T-cell (primary cell): ENCODE results near the gene AXIN2. TPM values are rescaled to one million over a fixed set of nuclear protein-coding genes. Genes with fewer than 3 reads are reported as not detected.

Source experiments
- ATAC-seq, 4 experiments: fragments of 200-7000 bp in 3 of 4; fragments of 150-1000 bp in 1 of 4; cut with Tn5 transposase; replicated peaks in 1 of 4; 1 replicate in 3 of 4; 2 replicates in 1 of 4; pipeline ENCODE4 v1.10.0; 2021; ENCODE audit warnings: moderate library complexity in 3 of 4, mild to moderate bottlenecking in 2 of 4, moderate number of reproducible peaks in 1 of 4
- CTCF ChIA-PET, 2 donors: fragments of 300-600 bp; sonication (Branson Sonifier 250); formaldehyde crosslinking; loops; one replicate each; lab custom pipeline; 2022; ENCODE audit warnings: antibody characterized with exemption in 2 of 2; lab: Charles Lee
- POLR2A ChIA-PET, 2 donors: fragments of 300-600 bp; sonication (Branson Sonifier 250); formaldehyde crosslinking; loops; one replicate each; lab custom pipeline; 2022; ENCODE audit warnings: antibody characterized with exemption in 2 of 2; lab: Charles Lee
- DNase-seq, 35 experiments: peaks; one replicate each; pipeline versions ENCODE4 v3.0.0 to v3.0.0-alpha.2; 2013 to 2023
- H3K27ac ChIP-seq: one replicate; pipeline ENCODE4 v1.5.1; 2013; ENCODE audit warnings: low read length
- H3K27me3 ChIP-seq, 2 experiments: replicated peaks in 1 of 2; 1 replicate in 1 of 2; 2 replicates in 1 of 2; pipeline versions ENCODE4 v1.6.1 to v1.7.0; 2013; ENCODE audit warnings: low read length in 1 of 2, mixed read lengths in 1 of 2; ENCODE audit not compliant: control insufficient read depth in 2 of 2, insufficient read depth in 2 of 2; ENCODE audit errors: extremely low read depth in 1 of 2
- H3K36me3 ChIP-seq, 2 donors: 1 replicate in 1 of 2; 2 replicates in 1 of 2; pipeline versions ENCODE4 v1.6.1 to v1.7.0; 2013; ENCODE audit warnings: low read length in 1 of 2; ENCODE audit not compliant: control insufficient read depth in 2 of 2, insufficient read depth in 1 of 2; ENCODE audit errors: extremely low read depth in 1 of 2
- H3K4me1 ChIP-seq, 2 experiments: 1 replicate in 1 of 2; 2 replicates in 1 of 2; pipeline versions ENCODE4 v1.6.1 to v1.7.0; 2013; ENCODE audit warnings: low read length in 2 of 2, mixed read lengths in 1 of 2; ENCODE audit not compliant: insufficient read depth in 2 of 2, control insufficient read depth in 1 of 2; ENCODE audit errors: extremely low read depth in 1 of 2
- H3K4me3 ChIP-seq, 2 donors: 1 replicate in 1 of 2; 2 replicates in 1 of 2; pipeline versions ENCODE4 v1.5.1 to v1.7.0; 2013; ENCODE audit warnings: mild to moderate bottlenecking in 2 of 2, low read length in 1 of 2, moderate library complexity in 1 of 2; ENCODE audit not compliant: control insufficient read depth in 1 of 2; ENCODE audit errors: extremely low read depth in 1 of 2
- H3K9me3 ChIP-seq: 2 replicates; pipeline ENCODE4 v1.7.0; 2013
- H3K27ac Mint-ChIP-seq, 2 donors: one replicate each; pipeline ENCODE4 v1.8.0; 2020 to 2021; ENCODE audit warnings: mild to moderate bottlenecking in 2 of 2, mixed read lengths in 2 of 2
- H3K27me3 Mint-ChIP-seq, 2 donors: one replicate each; pipeline ENCODE4 v1.8.0; 2021 to 2022; ENCODE audit warnings: mixed read lengths in 2 of 2
- H3K36me3 Mint-ChIP-seq: one replicate; pipeline ENCODE4 v1.8.0; 2021; ENCODE audit warnings: mixed read lengths
- H3K4me1 Mint-ChIP-seq, 3 donors: one replicate each; pipeline ENCODE4 v1.8.0; 2020 to 2022; ENCODE audit warnings: mixed read lengths in 3 of 3, mild to moderate bottlenecking in 1 of 3
- H3K4me3 Mint-ChIP-seq, 3 donors: one replicate each; pipeline ENCODE4 v1.8.0; 2020 to 2022; ENCODE audit warnings: mild to moderate bottlenecking in 3 of 3, mixed read lengths in 3 of 3, moderate library complexity in 3 of 3
- H3K9me3 Mint-ChIP-seq, 3 donors: one replicate each; pipeline ENCODE4 v1.8.0; 2020 to 2022; ENCODE audit warnings: mixed read lengths in 3 of 3
- WGBS: methylation state at CpG from one replicate; pipeline ENCODE4 v1.1.5; 2013; ENCODE audit warnings: missing lambda C conversion rate; ENCODE audit not compliant: insufficient coverage; 5-methylcytosine and 5-hydroxymethylcytosine counted together
- total RNA-seq, 35 experiments: library from RNA in 6 of 35; stranded (reverse) in 6 of 35; fragments of 120-200 nt in 1 of 35; gene quantifications; one replicate each; pipeline versions ENCODE4 v1.2.1 to v1.2.4 and lab custom pipeline; 2013 to 2026

The AXIN2 gene
- total RNA-seq, 5 donors from 2014 or later (not counting 1 experiment from before 2014, with no cell fraction given) = 35.8 to 44.9 (median 40.2) TPM

- peak overlapping the region; percentile 70 for H3K4me3 ChIP-seq
- peaks cover 0 to 17% of the 10 kb centered on the region in 2 experiments for H3K27me3 ChIP-seq
- H3K4me1 Mint-ChIP-seq = peaks cover 27 to 45% (median 36%) of the 10 kb centered on the region in 3 donors
- CTCF ChIA-PET = interaction anchor here in 1 of 2 donors (0.6 kb wide), 1 partner anchor 25 kb away, joined by 5 read pairs; no protein-coding TSS in a partner anchor
- POLR2A ChIA-PET = no interaction called here
- peaks cover 21 to 30% of the 10 kb centered on the region in 2 experiments for H3K4me1 ChIP-seq
- peak overlapping the region; percentile 85 for H3K27ac ChIP-seq
- peak overlapping the region in 2 of 3 donors; percentile 80 to 81 for H3K4me3 Mint-ChIP-seq
- no peaks in the 10 kb centered on the region for H3K36me3 Mint-ChIP-seq
- H3K36me3 ChIP-seq = no peaks in the 10 kb centered on the region
- peak overlapping the region; percentile 73 to 85 for H3K27ac Mint-ChIP-seq
- peak; percentile 50 to 83 (median 74) for DNase-seq
- WGBS = under 1% methylated on average over 92 of the region's 113 CpGs
- no peaks in the 10 kb centered on the region for H3K9me3 ChIP-seq
- ATAC-seq = peak; percentile 53 to 63 (median 59)
- H3K27me3 Mint-ChIP-seq = peaks cover 0 to 3% of the 10 kb centered on the region in 2 donors
- H3K9me3 Mint-ChIP-seq = no peaks in the 10 kb centered on the region
Measured at GRCh38 chr17:65560628-65561451, 608 bp downstream of the AXIN2 start.

GRCh38 chr17:65559804-65560627 is 1.4 kb downstream of the AXIN2 start:
- DNase-seq = peak in 12 of 35 experiments; percentile 8 to 52 (median 32)
- H3K9me3 Mint-ChIP-seq = no peaks in the 10 kb centered on the region
- H3K36me3 Mint-ChIP-seq = no peaks in the 10 kb centered on the region
- ChIA-PET CTCF (interaction anchor here in 1 of 2 donors (0.6 to 0.7 kb wide), 4 partner anchors 14 to 292 kb away, joined by 3 to 4 read pairs (median 3); no protein-coding TSS in a partner anchor), POLR2A (interaction anchor here in 1 of 2 donors (0.7 kb wide), 1 partner anchor 105 kb away, joined by 3 read pairs; no protein-coding TSS in a partner anchor)
- H3K4me1 ChIP-seq = peaks cover 21 to 30% of the 10 kb centered on the region in 2 experiments
- under 1% methylated on average over 75 of the region's 89 CpGs for WGBS
- H3K27ac ChIP-seq = no peak overlapping the region
- H3K27ac Mint-ChIP-seq = peak overlapping the region; percentile 80 to 90
- H3K4me3 Mint-ChIP-seq = peak overlapping the region in 1 of 3 donors; percentile 69
- peak overlapping the region; percentile 70 to 85 for H3K4me3 ChIP-seq
- H3K36me3 ChIP-seq = no peaks in the 10 kb centered on the region
- H3K27me3 ChIP-seq = peaks cover 0 to 17% of the 10 kb centered on the region in 2 experiments
- peaks cover 27 to 40% (median 35%) of the 10 kb centered on the region in 3 donors for H3K4me1 Mint-ChIP-seq
- H3K27me3 Mint-ChIP-seq = peaks cover 0 to 3% of the 10 kb centered on the region in 2 donors
- H3K9me3 ChIP-seq = no peaks in the 10 kb centered on the region
- ATAC-seq = peak in 1 of 4 experiments; percentile 7

- Mint-ChIP-seq H3K27ac (peak overlapping the region; percentile 80 to 90), H3K4me3 (no peak overlapping the region), H3K27me3 (peaks cover 0 to 3% of the 10 kb centered on the region in 2 donors), H3K9me3 (no peaks in the 10 kb centered on the region), H3K4me1 (peaks cover 27 to 35% (median 31%) of the 10 kb centered on the region in 3 donors), H3K36me3 (no peaks in the 10 kb centered on the region)
- H3K36me3 ChIP-seq = no peaks in the 10 kb centered on the region
- 0% methylated on average over 13 of the region's 13 CpGs for WGBS
- DNase-seq (peak in 1 of 35 experiments; percentile 17), ATAC-seq (no peak)
- peak overlapping the region; percentile 70 to 85 for H3K4me3 ChIP-seq
- ChIA-PET POLR2A (interaction anchor here in 1 of 2 donors (0.7 kb wide), 1 partner anchor 105 kb away, joined by 3 read pairs; no protein-coding TSS in a partner anchor), CTCF (interaction anchor here in 1 of 2 donors (0.5 to 0.9 kb wide), 6 partner anchors 13 to 484 kb away, joined by 3 to 7 read pairs (median 4); no protein-coding TSS in a partner anchor)
- H3K27me3 ChIP-seq = peaks cover 0 to 17% of the 10 kb centered on the region in 2 experiments
- H3K27ac ChIP-seq = no peak overlapping the region
- no peaks in the 10 kb centered on the region for H3K9me3 ChIP-seq
- H3K4me1 ChIP-seq = peaks cover 21 to 30% of the 10 kb centered on the region in 2 experiments
Measured at GRCh38 chr17:65559461-65559803, 2.0 kb downstream of the AXIN2 start.

- no peaks in the 10 kb centered on the region for H3K36me3 Mint-ChIP-seq
- POLR2A ChIA-PET = interaction anchor here in 1 of 2 donors (0.7 kb wide), 1 partner anchor 104 kb away, joined by 3 read pairs; no protein-coding TSS in a partner anchor
- H3K4me1 Mint-ChIP-seq = peaks cover 22 to 30% (median 26%) of the 10 kb centered on the region in 3 donors
- Histone ChIP-seq H3K27me3 (peaks cover 0 to 17% of the 10 kb centered on the region in 2 experiments), H3K36me3 (no peaks in the 10 kb centered on the region), H3K4me3 (peak overlapping the region; percentile 70 to 85), H3K4me1 (peaks cover 16 to 27% of the 10 kb centered on the region in 2 experiments), H3K27ac (no peak overlapping the region), H3K9me3 (no peaks in the 10 kb centered on the region)
- H3K27ac Mint-ChIP-seq = peak overlapping the region; percentile 80 to 90
- H3K9me3 Mint-ChIP-seq = no peaks in the 10 kb centered on the region
- WGBS = 4% methylated on average over 19 of the region's 29 CpGs
- no peak overlapping the region for H3K4me3 Mint-ChIP-seq
- CTCF ChIA-PET = interaction anchor here (0.5 to 0.9 kb wide), 6 partner anchors 13 to 1133 kb away, joined by 3 to 7 read pairs (median 4); no protein-coding TSS in a partner anchor
- peak in 3 of 35 experiments; percentile 11 to 37 (median 36) for DNase-seq
- ATAC-seq = no peak
- peaks cover 0 to 3% of the 10 kb centered on the region in 2 donors for H3K27me3 Mint-ChIP-seq
Measured at GRCh38 chr17:65558683-65559460, 2.6 kb downstream of the AXIN2 start.

- no peaks in the 10 kb centered on the region for H3K36me3 ChIP-seq
- no peaks in the 10 kb centered on the region for H3K9me3 Mint-ChIP-seq
- peak overlapping the region; percentile 60 to 70 for H3K4me3 ChIP-seq
- WGBS = 64% methylated on average over 5 of the region's 15 CpGs
- no peak overlapping the region for H3K4me3 Mint-ChIP-seq
- peaks cover 17 to 24% (median 23%) of the 10 kb centered on the region in 3 donors for H3K4me1 Mint-ChIP-seq
- H3K9me3 ChIP-seq = no peaks in the 10 kb centered on the region
- H3K27me3 ChIP-seq = peaks cover 0 to 17% of the 10 kb centered on the region in 2 experiments
- DNase-seq = no peak
- ChIA-PET CTCF (interaction anchor here (0.6 to 0.7 kb wide), 2 partner anchors 19 to 1134 kb away, joined by 3 to 5 read pairs; no protein-coding TSS in a partner anchor), POLR2A (no interaction called here)
- H3K27ac Mint-ChIP-seq = no peak overlapping the region
- peaks cover 11 to 26% of the 10 kb centered on the region in 2 experiments for H3K4me1 ChIP-seq
- H3K27me3 Mint-ChIP-seq = peaks cover 0 to 3% of the 10 kb centered on the region in 2 donors
- H3K36me3 Mint-ChIP-seq = no peaks in the 10 kb centered on the region
- ATAC-seq = no peak
- H3K27ac ChIP-seq = no peak overlapping the region
Measured at GRCh38 chr17:65558311-65558682, 3.2 kb downstream of the AXIN2 start.
